Suprapubic skin (tissue), 4 donors: ENCODE results near the gene ZFHX2. TPM values are rescaled to one million over a fixed set of nuclear protein-coding genes. Genes with fewer than 3 reads are reported as not detected.

Source experiments
- DNase-seq, 2 donors: peaks; one replicate each; pipeline ENCODE4 v3.0.0-alpha.2; 2019; ENCODE audit warnings: low spot score in 2 of 2
- H3K27ac ChIP-seq: fragments of 200-600 bp; sonication (generic); one replicate; pipeline ENCODE4 v1.5.1; 2019
- H3K27me3 ChIP-seq: fragments of 200-600 bp; sonication (generic); one replicate; pipeline ENCODE4 v1.5.1; 2019
- H3K36me3 ChIP-seq: fragments of 200-600 bp; sonication (generic); one replicate; pipeline ENCODE4 v1.5.1; 2019
- H3K4me1 ChIP-seq: fragments of 200-600 bp; sonication (generic); one replicate; pipeline ENCODE4 v1.5.1; 2019
- H3K4me3 ChIP-seq: fragments of 200-600 bp; sonication (generic); one replicate; pipeline ENCODE4 v1.5.1; 2019; ENCODE audit warnings: mild to moderate bottlenecking
- H3K9me3 ChIP-seq: fragments of 200-600 bp; sonication (generic); one replicate; pipeline ENCODE4 v1.5.1; 2019
- CTCF ChIP-seq, 2 donors: fragments of 200-600 bp in 1 of 2; fragments of 450-650 bp in 1 of 2; sonication (generic) in 1 of 2; IDR thresholded peaks; one replicate each; pipeline ENCODE4 v1.5.1; 2016 to 2019; ENCODE audit warnings: antibody characterized with exemption in 2 of 2, mild to moderate bottlenecking in 1 of 2, moderate library complexity in 1 of 2
- EP300 ChIP-seq: sonication (generic); formaldehyde crosslinking; IDR thresholded peaks from one replicate; pipeline ENCODE4 v1.6.1; 2017; ENCODE audit warnings: antibody characterized with exemption
- POLR2A ChIP-seq, 2 donors: fragments of 450-650 bp; IDR thresholded peaks; one replicate each; pipeline ENCODE4 v1.6.1; 2017; ENCODE audit warnings: antibody characterized with exemption in 2 of 2, mild to moderate bottlenecking in 2 of 2, moderate library complexity in 2 of 2
- POLR2AphosphoS5 ChIP-seq, 3 donors: sonication (generic); formaldehyde crosslinking; IDR thresholded peaks; one replicate each; pipeline ENCODE4 v1.6.1; 2017; ENCODE audit warnings: antibody characterized with exemption in 3 of 3
- WGBS: methylation state at CpG from one replicate; pipeline ENCODE4 v1.1.5; 2018; 5-methylcytosine and 5-hydroxymethylcytosine counted together
- total RNA-seq, 4 donors: library from RNA; depleted of rRNA; stranded (reverse); fragments of >200 nt; gene quantifications; one replicate each; pipeline ENCODE4 v1.1.0, GENCODE V29; 2016

The ZFHX2 gene
- total RNA-seq, 4 donors from 2014 or later: 0.16 to 1.4 (median 0.56) TPM

- peaks cover 43% of the 10 kb centered on the region for H3K36me3 ChIP-seq
- H3K27ac ChIP-seq: no peak overlapping the region
- TF ChIP-seq POLR2AphosphoS5 (IDR thresholded peaks at IDR 0.05): no peak
- TF ChIP-seq POLR2A (IDR thresholded peaks at IDR 0.05): no peak
- no peak for TF ChIP-seq CTCF (IDR thresholded peaks at IDR 0.05)
- no peak for TF ChIP-seq EP300
- 36% methylated on average over 2 of the region's 2 CpGs for WGBS
- peaks cover 27% of the 10 kb centered on the region for H3K4me1 ChIP-seq
- H3K27me3 ChIP-seq: no peaks in the 10 kb centered on the region
- H3K4me3 ChIP-seq: no peak overlapping the region
- DNase-seq: no peak
- no peaks in the 10 kb centered on the region for H3K9me3 ChIP-seq
Measured at GRCh38 chr14:23557521-23557920, 6.0 kb upstream of the ZFHX2 start.

GRCh38 chr14:23556700-23557440 is 5.3 kb upstream of the ZFHX2 start:
- WGBS: 50% methylated on average over 8 of the region's 17 CpGs
- no peaks in the 10 kb centered on the region for H3K27me3 ChIP-seq
- H3K9me3 ChIP-seq: no peaks in the 10 kb centered on the region
- peak overlapping the region; percentile 92 for H3K4me3 ChIP-seq
- no peak for DNase-seq
- H3K4me1 ChIP-seq: peaks cover 29% of the 10 kb centered on the region
- TF ChIP-seq CTCF (IDR thresholded peaks at IDR 0.05) (no peak), EP300 (no peak), POLR2AphosphoS5 (IDR thresholded peaks at IDR 0.05) (no peak), POLR2A (IDR thresholded peaks at IDR 0.05) (no peak)
- H3K27ac ChIP-seq: peak overlapping the region; percentile 96
- H3K36me3 ChIP-seq: peaks cover 37% of the 10 kb centered on the region

GRCh38 chr14:23555882-23556699 is 4.5 kb upstream of the ZFHX2 start, which contains the start of gene THTPA:
Gene THTPA, plus strand, starts transcription at chr14:23556271. Its CDS starts 487 bp downstream, at chr14:23556758.
- peaks cover under 1% of the 10 kb centered on the region for H3K27me3 ChIP-seq
- H3K27ac ChIP-seq: peak within 1 kb of the TSS; percentile 96
- H3K9me3 ChIP-seq: no peaks in the 10 kb centered on the region
- peak in 1 of 3 donors; percentile 86 for TF ChIP-seq POLR2AphosphoS5 (IDR thresholded peaks at IDR 0.05)
- no peak for TF ChIP-seq EP300
- DNase-seq: peak; percentile 95 to 96
- H3K4me1 ChIP-seq: peaks cover 36% of the 10 kb centered on the region
- H3K36me3 ChIP-seq: peaks cover 30% of the 10 kb centered on the region
- 2% methylated on average over 26 of the region's 54 CpGs for WGBS
- H3K4me3 ChIP-seq: peak within 1 kb of the TSS; percentile 92

- Histone ChIP-seq H3K9me3 (no peaks in the 10 kb centered on the region), H3K36me3 (peaks cover 26% of the 10 kb centered on the region), H3K4me1 (peaks cover 42% of the 10 kb centered on the region), H3K27me3 (peaks cover 6% of the 10 kb centered on the region), H3K4me3 (peak overlapping the region; percentile 92), H3K27ac (peak overlapping the region; percentile 96)
- WGBS: 1% methylated on average over 12 of the region's 14 CpGs
- no peak for TF ChIP-seq POLR2A (IDR thresholded peaks at IDR 0.05)
- no peak for TF ChIP-seq POLR2AphosphoS5 (IDR thresholded peaks at IDR 0.05)
- TF ChIP-seq EP300: no peak
- no peak for TF ChIP-seq CTCF (IDR thresholded peaks at IDR 0.05)
- DNase-seq: no peak
Measured at GRCh38 chr14:23555533-23555881, 3.9 kb upstream of the ZFHX2 start.

GRCh38 chr14:23550812-23551265 is 726 bp downstream of the ZFHX2 start:
- Histone ChIP-seq H3K4me1 (peaks cover 24% of the 10 kb centered on the region), H3K36me3 (no peaks in the 10 kb centered on the region), H3K9me3 (no peaks in the 10 kb centered on the region), H3K4me3 (peak overlapping the region; percentile 59), H3K27me3 (peaks cover 7% of the 10 kb centered on the region), H3K27ac (no peak overlapping the region)
- 2% methylated on average over 26 of the region's 37 CpGs for WGBS
- DNase-seq: no peak
- TF ChIP-seq POLR2A (IDR thresholded peaks at IDR 0.05): no peak
- no peak for TF ChIP-seq POLR2AphosphoS5 (IDR thresholded peaks at IDR 0.05)
- TF ChIP-seq CTCF (IDR thresholded peaks at IDR 0.05): no peak
- TF ChIP-seq EP300: no peak
